Mesenchymal stem cell (in vitro differentiated cells and primary cell): Measurements from ENCODE around the gene WDR91.
"Not testable (repeated sequence)": the region's sequence is repeated elsewhere in the genome, so short reads cannot be mapped to it uniquely, and the experiment has no call there.

Experiments used
- DNase-seq: peaks from one replicate; pipeline ENCODE4 v3.0.0-alpha.2; 2013
- H2AFZ ChIP-seq: one replicate; pipeline ENCODE4 v1.6.1; 2013; ENCODE audit warnings: low read depth, mild to moderate bottlenecking, control low read depth, inconsistent platforms, low read length, moderate library complexity
- H2AK5ac ChIP-seq: 2 replicates; pipeline ENCODE4 v1.6.1; 2013; ENCODE audit warnings: low read length, moderate library complexity, mild to moderate bottlenecking, inconsistent platforms; ENCODE audit not compliant: severe bottlenecking
- H2BK120ac ChIP-seq: one replicate; pipeline ENCODE4 v1.6.1; 2013; ENCODE audit warnings: low read depth, mild to moderate bottlenecking, inconsistent platforms, low read length, moderate library complexity
- H2BK12ac ChIP-seq, 2 experiments: one replicate each; pipeline ENCODE4 v1.6.1; 2013; ENCODE audit warnings: inconsistent platforms in 2 of 2, low read length in 2 of 2, mild to moderate bottlenecking in 2 of 2, moderate library complexity in 2 of 2, control low read depth in 1 of 2
- H2BK15ac ChIP-seq: one replicate; pipeline ENCODE4 v1.6.1; 2013; ENCODE audit warnings: mild to moderate bottlenecking, low read depth, inconsistent platforms; ENCODE audit not compliant: poor library complexity, severe bottlenecking
- H2BK5ac ChIP-seq: 2 replicates; pipeline ENCODE4 v1.6.1; 2013; ENCODE audit warnings: low read depth, mild to moderate bottlenecking, low read length, control low read depth, inconsistent platforms; ENCODE audit not compliant: poor library complexity, severe bottlenecking
- H3K14ac ChIP-seq, 2 experiments: one replicate each; pipeline ENCODE4 v1.6.1; 2013; ENCODE audit warnings: inconsistent platforms in 2 of 2, low read length in 2 of 2, control low read depth in 1 of 2, mild to moderate bottlenecking in 1 of 2, moderate library complexity in 1 of 2
- H3K18ac ChIP-seq, 2 experiments: one replicate each; pipeline ENCODE4 v1.6.1; 2013; ENCODE audit warnings: inconsistent platforms in 2 of 2, low read length in 2 of 2, control low read depth in 1 of 2, low read depth in 1 of 2, mild to moderate bottlenecking in 1 of 2
- H3K23ac ChIP-seq, 2 experiments: one replicate each; pipeline ENCODE4 v1.6.1; 2013; ENCODE audit warnings: inconsistent platforms in 2 of 2, low read length in 2 of 2, mild to moderate bottlenecking in 2 of 2, moderate library complexity in 2 of 2, control low read depth in 1 of 2
- H3K27ac ChIP-seq: 2 replicates; pipeline ENCODE4 v1.5.1; 2013; ENCODE audit warnings: mild to moderate bottlenecking, moderate library complexity, low read length, control low read depth, inconsistent platforms; ENCODE audit not compliant: poor library complexity, severe bottlenecking
- H3K27me3 ChIP-seq, 2 experiments: 2 replicates each; pipeline versions ENCODE4 v1.6.1 to v1.7.0; 2013; ENCODE audit warnings: low read length in 2 of 2, mild to moderate bottlenecking in 2 of 2, moderate library complexity in 2 of 2, control low read depth in 1 of 2, inconsistent platforms in 1 of 2; ENCODE audit not compliant: control insufficient read depth in 1 of 2, insufficient read depth in 1 of 2
- H3K36me3 ChIP-seq, 2 experiments: 2 replicates each; pipeline versions ENCODE4 v1.6.1 to v1.7.0; 2013; ENCODE audit warnings: low read length in 2 of 2, control low read depth in 1 of 2, inconsistent platforms in 1 of 2, low read depth in 1 of 2, mild to moderate bottlenecking in 1 of 2; ENCODE audit not compliant: insufficient read depth in 2 of 2, control insufficient read depth in 1 of 2
- H3K4ac ChIP-seq, 2 experiments: one replicate each; pipeline ENCODE4 v1.6.1; 2013; ENCODE audit warnings: inconsistent platforms in 2 of 2, low read length in 2 of 2, mild to moderate bottlenecking in 2 of 2, moderate library complexity in 2 of 2, control low read depth in 1 of 2, low read depth in 1 of 2
- H3K4me1 ChIP-seq: 2 replicates; pipeline ENCODE4 v1.6.1; 2013; ENCODE audit warnings: low read depth, low read length, control low read depth; ENCODE audit not compliant: control insufficient read depth, insufficient read depth
- H3K4me2 ChIP-seq: 2 replicates; pipeline ENCODE4 v1.6.1; 2013; ENCODE audit warnings: low read length, mild to moderate bottlenecking, inconsistent platforms; ENCODE audit not compliant: poor library complexity, severe bottlenecking
- H3K4me3 ChIP-seq, 2 experiments: 2 replicates each; pipeline versions ENCODE4 v1.5.1 to v1.7.0; 2013; ENCODE audit warnings: low read length in 2 of 2, mild to moderate bottlenecking in 2 of 2, control low read depth in 1 of 2, low read depth in 1 of 2; ENCODE audit not compliant: insufficient read depth in 1 of 2
- H3K79me1 ChIP-seq: replicated peaks from 2 replicates; pipeline ENCODE4 v1.6.1; 2013; ENCODE audit warnings: mild to moderate bottlenecking, control low read depth, low read length, inconsistent platforms; ENCODE audit not compliant: poor library complexity, severe bottlenecking
- H3K9ac ChIP-seq: 2 replicates; pipeline ENCODE4 v1.7.0; 2013; ENCODE audit warnings: mild to moderate bottlenecking, low read length, moderate library complexity
- H3K9me3 ChIP-seq: 2 replicates; pipeline ENCODE4 v1.7.0; 2013; ENCODE audit warnings: mild to moderate bottlenecking, low read length; ENCODE audit not compliant: control insufficient read depth
- H4K8ac ChIP-seq: one replicate; pipeline ENCODE4 v1.6.1; 2013; ENCODE audit warnings: inconsistent platforms, mild to moderate bottlenecking, low read length, moderate library complexity
- H4K91ac ChIP-seq: one replicate; pipeline ENCODE4 v1.6.1; 2013; ENCODE audit warnings: mild to moderate bottlenecking, low read length, inconsistent platforms
- WGBS: methylation state at CpG from one replicate; pipeline ENCODE4 v1.1.7; 2013; ENCODE audit warnings: mixed read lengths; 5-methylcytosine and 5-hydroxymethylcytosine counted together

Gene WDR91

GRCh38 chr7:135236727-135237126 lies 25.4 kb upstream of the WDR91 start:
- Histone ChIP-seq H2BK5ac (no peak overlapping the region), H3K79me1 (no peaks in the 10 kb centered on the region), H4K8ac (no peak overlapping the region), H3K14ac (no peak overlapping the region), H3K9ac (no peak overlapping the region), H3K36me3 (no peaks in the 10 kb centered on the region), H3K18ac (no peak overlapping the region), H2BK15ac (no peak overlapping the region), H4K91ac (no peak overlapping the region), H2AK5ac (peak overlapping the region; percentile 81), H2AFZ (no peak overlapping the region), H2BK12ac (no peak overlapping the region), H3K4ac (no peak overlapping the region), H3K9me3 (no peaks in the 10 kb centered on the region), H3K27ac (peak overlapping the region; percentile 72), H3K4me3 (no peak overlapping the region), H3K27me3 (peaks cover 0 to 24% of the 10 kb centered on the region in 2 experiments), H3K4me2 (no peak overlapping the region), H3K4me1 (peaks cover 8% of the 10 kb centered on the region), H3K23ac (no peak overlapping the region), H2BK120ac (no peak overlapping the region)
- DNase-seq = no peak
- WGBS = 89% methylated on average over 2 of the region's 2 CpGs

DNA sequence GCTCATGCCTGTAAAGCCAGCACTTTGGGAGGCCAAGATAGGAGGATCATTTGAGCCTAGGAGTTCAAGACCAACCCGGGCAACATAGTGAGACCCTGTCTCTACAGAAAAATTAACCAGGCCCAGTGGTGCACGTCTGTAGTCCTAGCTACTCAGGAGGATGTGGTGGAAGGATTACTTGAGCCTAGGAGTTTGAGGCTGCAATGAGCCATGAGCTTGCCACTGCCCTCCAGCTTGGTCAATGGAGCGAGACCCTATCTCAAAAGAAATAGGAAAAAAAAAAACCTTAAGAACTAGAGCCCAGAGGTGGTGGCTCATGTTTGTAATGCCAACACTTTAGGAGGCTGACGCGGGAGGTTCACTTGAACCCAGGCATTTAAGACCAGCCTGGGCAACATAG lies 24.5 kb upstream of the WDR91 start:
- H2BK120ac ChIP-seq = no peak overlapping the region
- no peak overlapping the region for H3K14ac ChIP-seq
- no peak overlapping the region for H4K91ac ChIP-seq
- no peaks in the 10 kb centered on the region for H3K79me1 ChIP-seq
- H3K4me2 ChIP-seq = no peak overlapping the region
- no peak overlapping the region for H2AFZ ChIP-seq
- H3K23ac ChIP-seq = no peak overlapping the region
- H2BK15ac ChIP-seq = no peak overlapping the region
- H4K8ac ChIP-seq = no peak overlapping the region
- H3K9me3 ChIP-seq = no peaks in the 10 kb centered on the region
- H3K4me1 ChIP-seq = peaks cover 9% of the 10 kb centered on the region
- H3K27me3 ChIP-seq = peaks cover 0 to 15% of the 10 kb centered on the region in 2 experiments
- H2AK5ac ChIP-seq = peak overlapping the region; percentile 20
- H2BK12ac ChIP-seq = no peak overlapping the region
- no peak overlapping the region for H3K9ac ChIP-seq
- no peak overlapping the region for H2BK5ac ChIP-seq
- no peak overlapping the region for H3K4ac ChIP-seq
- H3K4me3 ChIP-seq = no peak overlapping the region
- no peaks in the 10 kb centered on the region for H3K36me3 ChIP-seq
- H3K18ac ChIP-seq = no peak overlapping the region
- 91% methylated on average over 4 of the region's 5 CpGs for WGBS
- no peak overlapping the region for H3K27ac ChIP-seq
- DNase-seq = no peak

GRCh38 chr7:135234727-135235126 lies 23.4 kb upstream of the WDR91 start:
- Histone ChIP-seq H3K18ac (no peak overlapping the region), H3K4ac (no peak overlapping the region), H4K91ac (no peak overlapping the region), H3K14ac (no peak overlapping the region), H2BK15ac (no peak overlapping the region), H2BK5ac (no peak overlapping the region), H3K9ac (no peak overlapping the region), H3K79me1 (no peaks in the 10 kb centered on the region), H2AFZ (no peak overlapping the region), H3K4me3 (no peak overlapping the region), H3K4me1 (peaks cover 9% of the 10 kb centered on the region), H2BK120ac (no peak overlapping the region), H4K8ac (no peak overlapping the region), H3K36me3 (no peaks in the 10 kb centered on the region), H2AK5ac (peak overlapping the region; percentile 41), H3K27ac (no peak overlapping the region), H3K9me3 (no peaks in the 10 kb centered on the region), H3K23ac (no peak overlapping the region), H3K4me2 (no peak overlapping the region), H3K27me3 (peaks cover 0 to 5% of the 10 kb centered on the region in 2 experiments), H2BK12ac (no peak overlapping the region)
- DNase-seq = no peak
- WGBS = 76% methylated on average over 4 of the region's 4 CpGs

DNA sequence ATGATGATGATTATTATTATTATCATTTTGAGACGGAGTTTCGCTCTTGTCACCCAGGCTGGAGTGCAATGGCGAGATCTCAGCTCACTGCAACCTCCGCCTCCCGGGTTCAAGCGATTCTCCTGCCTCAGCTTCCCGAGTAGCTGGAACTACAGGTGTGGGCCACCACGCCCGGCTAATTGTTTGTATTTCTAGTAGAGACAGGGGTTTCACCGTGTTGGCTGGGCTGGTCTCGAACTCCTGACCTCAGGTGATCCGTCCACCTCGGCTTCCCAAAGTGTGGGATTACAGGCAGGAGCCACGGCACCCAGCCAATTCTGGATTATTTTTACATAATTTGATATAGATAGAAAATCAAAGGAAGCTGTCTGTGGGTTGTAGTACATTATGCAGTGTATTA lies 22.8 kb upstream of the WDR91 start:
- 95% methylated on average over 13 of the region's 14 CpGs for WGBS
- H2AK5ac ChIP-seq, H3K9ac ChIP-seq, H3K4me3 ChIP-seq, H3K27me3 ChIP-seq, DNase-seq, H4K91ac ChIP-seq, H3K4me2 ChIP-seq, H2BK15ac ChIP-seq, H2BK5ac ChIP-seq, H3K4me1 ChIP-seq, H3K9me3 ChIP-seq, H2AFZ ChIP-seq, H3K36me3 ChIP-seq, H2BK12ac ChIP-seq, H3K14ac ChIP-seq, H2BK120ac ChIP-seq, H3K18ac ChIP-seq, H4K8ac ChIP-seq, H3K27ac ChIP-seq, H3K23ac ChIP-seq, H3K79me1 ChIP-seq, H3K4ac ChIP-seq: not testable (repeated sequence)
